ENCODE measurements around the gene SAFB. TPM values are rescaled to one million over a fixed set of nuclear protein-coding genes. Genes with fewer than 3 reads are reported as not detected.
"Not testable (repeated sequence)": the region's sequence is repeated elsewhere in the genome, so short reads cannot be mapped to it uniquely, and the experiment has no call there.

The SAFB gene
- polyA plus RNA-seq, 2 of the 4 experiments (the other 2 are of a cell fraction) = 55.0 to 74.0 TPM

DNA sequence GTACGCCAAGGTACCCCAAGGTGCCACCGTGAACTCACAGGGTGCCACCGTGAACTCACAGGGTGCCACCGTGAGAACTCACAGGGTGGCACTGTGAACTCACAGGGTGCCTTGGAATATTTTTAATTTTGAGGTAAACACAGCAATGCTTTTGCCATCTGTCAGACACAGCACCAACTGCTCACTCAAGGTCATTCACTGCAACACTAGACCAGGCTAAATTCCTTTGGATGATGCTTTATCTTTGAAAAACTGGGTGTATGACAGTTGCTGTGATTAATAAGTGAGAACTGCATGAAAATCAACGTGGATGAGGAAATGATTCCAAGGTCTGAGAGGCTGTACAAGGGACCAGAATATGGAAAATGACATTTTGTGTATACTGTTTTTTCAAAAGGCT, 19.3 kb upstream of the SAFB start:
- no peak for ATAC-seq
- Histone ChIP-seq H3K4me1 (no peaks in the 10 kb centered on the region), H3K4me3 (no peak overlapping the region), H3K4me2 (no peak overlapping the region), H3K27ac (no peak overlapping the region), H3K9me3 (no peaks in the 10 kb centered on the region)
- WGBS (ENCODE audit: missing lambda C conversion rate) = 75% methylated on average over 5 of the region's 5 CpGs
- CTCF ChIA-PET = interaction anchor here (1.7 kb wide), 1 partner anchor 20 kb away, joined by 7 read pairs; no protein-coding TSS in a partner anchor
- no peak for DNase-seq (ENCODE audit: low read depth in 1 of 2, low spot score in 1 of 2)
- no peak for FAIRE-seq
- POLR2A ChIA-PET = no interaction called here
- TF ChIP-seq TP53 (CRISPR knock-in tag; IDR thresholded peaks at IDR 0.05) (no peak), JUN (IDR thresholded peaks at IDR 0.05) (no peak), MAZ (IDR thresholded peaks at IDR 0.05; ENCODE audit: borderline replicate concordance, low read depth, low read length) (no peak), RCOR1 (IDR thresholded peaks at IDR 0.05; ENCODE audit: low read depth, low read length) (no peak), BHLHE40 (IDR thresholded peaks at IDR 0.05; ENCODE audit: low read depth, low read length) (no peak), SMC3 (IDR thresholded peaks at IDR 0.05) (no peak)

DNA sequence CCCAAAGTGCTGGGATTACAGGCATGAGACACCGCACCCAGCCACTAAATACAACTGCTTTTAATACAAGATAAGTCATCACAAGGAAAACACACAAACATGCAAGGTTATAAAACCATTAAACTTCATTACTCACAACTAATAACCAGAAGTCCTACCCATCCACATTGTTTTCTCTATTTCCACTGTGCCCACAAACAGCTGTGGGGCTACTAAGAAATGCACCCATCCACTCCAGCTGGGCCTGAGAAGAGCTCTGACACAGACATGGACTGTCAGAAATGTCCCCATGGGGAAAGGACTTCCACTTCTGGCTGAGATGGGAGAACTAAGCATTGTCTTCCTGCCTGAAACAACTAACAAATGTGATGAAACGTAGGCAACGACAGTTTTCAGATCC, 17.5 kb upstream of the SAFB start:
- POLR2A ChIA-PET = no interaction called here
- CTCF ChIA-PET = interaction anchor here (1.7 kb wide), 1 partner anchor 18 kb away, joined by 7 read pairs; no protein-coding TSS in a partner anchor
- WGBS (ENCODE audit: missing lambda C conversion rate) = 86% methylated on average over 3 of the region's 3 CpGs

DNA sequence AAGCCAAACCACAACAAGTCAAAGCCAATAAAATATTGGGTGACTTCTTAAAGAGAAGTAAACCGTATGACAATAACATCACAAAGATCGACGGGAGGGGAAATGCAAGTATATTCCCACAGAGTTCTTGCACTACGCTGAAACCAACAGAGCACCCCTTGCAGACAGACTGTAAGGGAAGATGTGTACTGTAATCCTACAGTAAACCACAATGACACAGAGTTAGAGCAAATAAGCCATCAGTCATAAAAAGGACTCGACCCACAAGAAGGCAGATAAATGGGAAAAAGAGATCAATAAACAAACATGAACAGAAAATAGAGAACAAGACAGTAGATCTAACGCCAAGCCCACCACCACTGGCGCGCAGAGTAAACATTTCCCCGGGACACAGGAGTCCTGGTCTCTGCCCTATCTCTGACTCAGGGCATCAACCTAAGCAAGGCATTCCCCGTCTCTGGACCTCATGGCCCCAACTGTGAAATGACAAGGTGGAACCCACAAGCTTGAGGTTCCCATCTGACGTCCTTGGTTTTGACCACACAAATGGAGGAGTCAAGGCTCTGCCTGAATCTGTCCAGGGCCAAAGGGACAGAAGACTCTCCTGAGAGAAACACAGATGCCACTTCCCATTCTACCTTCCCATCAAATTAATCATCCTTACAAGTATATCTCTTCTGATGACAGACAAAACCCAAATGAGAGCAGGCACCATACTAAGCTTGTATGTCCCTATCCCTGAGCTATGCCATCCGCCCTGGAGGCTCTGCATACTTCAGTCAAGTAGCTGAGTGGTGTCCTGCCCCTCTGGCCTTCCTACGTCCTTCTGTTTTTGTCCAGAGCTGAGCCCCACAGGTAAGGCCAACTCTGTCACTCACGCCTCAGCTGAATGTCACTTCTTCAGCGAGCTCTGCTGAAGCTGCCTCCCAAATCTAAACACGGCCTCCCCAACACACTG, 15.3 kb upstream of the SAFB start:
- Histone ChIP-seq H3K4me1 (no peaks in the 10 kb centered on the region), H3K4me2 (no peak overlapping the region), H3K9me3 (no peaks in the 10 kb centered on the region), H3K4me3 (no peak overlapping the region), H3K27ac (no peak overlapping the region)
- ATAC-seq = no peak
- 93% methylated on average over 15 of the region's 16 CpGs for WGBS (ENCODE audit: missing lambda C conversion rate)
- ChIA-PET CTCF (interaction anchor here (0.8 to 1.5 kb wide), 2 partner anchors 12 to 559 kb away, joined by 3 read pairs; no protein-coding TSS in a partner anchor), POLR2A (no interaction called here)
- no peak for DNase-seq (ENCODE audit: low read depth in 1 of 2, low spot score in 1 of 2)
- FAIRE-seq = no peak
- TF ChIP-seq HOXB13 (CRISPR knock-in tag; IDR thresholded peaks at IDR 0.05; ENCODE audit: low read depth) = no peak
- no peak for TF ChIP-seq ZC3H11A (IDR thresholded peaks at IDR 0.05)

More for the DNA sequence above, 17.5 kb upstream of the SAFB start:
- FAIRE-seq (no peak), ATAC-seq (no peak), DNase-seq (ENCODE audit: low read depth in 1 of 2, low spot score in 1 of 2) (no peak)
- Histone ChIP-seq H3K9me3 (no peaks in the 10 kb centered on the region), H3K4me2 (no peak overlapping the region), H3K4me3 (no peak overlapping the region), H3K4me1 (no peaks in the 10 kb centered on the region), H3K27ac (no peak overlapping the region)
- no peak for TF ChIP-seq CBX2 (IDR thresholded peaks at IDR 0.05; ENCODE audit: borderline replicate concordance, low read depth)

DNA sequence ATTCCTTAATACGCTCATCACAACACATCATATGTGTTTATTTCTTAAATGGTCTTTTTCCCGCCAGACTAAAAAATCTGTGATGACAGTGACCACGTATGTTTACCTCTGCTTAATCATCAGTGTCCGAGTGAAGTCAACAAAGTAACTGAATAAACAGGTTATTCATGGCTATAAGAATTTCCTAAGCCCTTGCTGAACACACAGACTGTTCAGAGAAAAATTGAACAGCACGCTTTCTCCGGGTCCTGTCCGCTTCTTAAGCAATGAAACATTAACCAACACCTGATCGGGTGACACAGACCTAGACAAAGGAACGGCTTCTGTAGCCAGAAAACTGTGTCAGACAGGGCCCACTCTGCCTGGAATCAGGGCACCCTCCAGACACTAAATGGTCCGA, 14.6 kb upstream of the SAFB start:
- Histone ChIP-seq H3K4me1 (no peaks in the 10 kb centered on the region), H3K9me3 (no peaks in the 10 kb centered on the region), H3K4me3 (no peak overlapping the region), H3K4me2 (no peak overlapping the region), H3K27ac (no peak overlapping the region)
- WGBS (ENCODE audit: missing lambda C conversion rate) = 76% methylated on average over 10 of the region's 10 CpGs
- TF ChIP-seq BHLHE40 (IDR thresholded peaks at IDR 0.05; ENCODE audit: low read depth, low read length) (no peak), TP53 (CRISPR knock-in tag; IDR thresholded peaks at IDR 0.05) (no peak), EHF (CRISPR knock-in tag; IDR thresholded peaks at IDR 0.05) (no peak), GATA3 (IDR thresholded peaks at IDR 0.05; ENCODE audit: borderline replicate concordance) (no peak), SMC3 (IDR thresholded peaks at IDR 0.05) (no peak), JUNB (IDR thresholded peaks at IDR 0.05) (no peak), FOXS1 (CRISPR knock-in tag; IDR thresholded peaks at IDR 0.05) (no peak), CHD4 (IDR thresholded peaks at IDR 0.05; ENCODE audit: borderline replicate concordance) (no peak), POLR2AphosphoS2 (conservative IDR thresholded peaks at IDR 0.05; ENCODE audit: low read length) (no peak), PHF8 (IDR thresholded peaks at IDR 0.05; ENCODE audit: borderline replicate concordance, low read depth) (no peak), EHMT2 (IDR thresholded peaks at IDR 0.05; ENCODE audit: low read depth) (no peak), HOXB13 (CRISPR knock-in tag; IDR thresholded peaks at IDR 0.05; ENCODE audit: low read depth) (no peak), HOXB5 (CRISPR knock-in tag; IDR thresholded peaks at IDR 0.05) (no peak), RCOR1 (IDR thresholded peaks at IDR 0.05; ENCODE audit: low read depth, low read length) (no peak), MAZ (IDR thresholded peaks at IDR 0.05; ENCODE audit: borderline replicate concordance, low read depth, low read length) (no peak), NFE2L2 (conservative IDR thresholded peaks at IDR 0.05; ENCODE audit: low read length) (no peak)
- TF ChIP-seq, protein P1, sequence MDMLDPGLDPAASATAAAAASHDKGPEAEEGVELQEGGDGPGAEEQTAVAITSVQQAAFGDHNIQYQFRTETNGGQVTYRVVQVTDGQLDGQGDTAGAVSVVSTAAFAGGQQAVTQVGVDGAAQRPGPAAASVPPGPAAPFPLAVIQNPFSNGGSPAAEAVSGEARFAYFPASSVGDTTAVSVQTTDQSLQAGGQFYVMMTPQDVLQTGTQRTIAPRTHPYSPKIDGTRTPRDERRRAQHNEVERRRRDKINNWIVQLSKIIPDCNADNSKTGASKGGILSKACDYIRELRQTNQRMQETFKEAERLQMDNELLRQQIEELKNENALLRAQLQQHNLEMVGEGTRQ (IDR thresholded peaks at IDR 0.05) = no peak
- TF ChIP-seq, protein P2, sequence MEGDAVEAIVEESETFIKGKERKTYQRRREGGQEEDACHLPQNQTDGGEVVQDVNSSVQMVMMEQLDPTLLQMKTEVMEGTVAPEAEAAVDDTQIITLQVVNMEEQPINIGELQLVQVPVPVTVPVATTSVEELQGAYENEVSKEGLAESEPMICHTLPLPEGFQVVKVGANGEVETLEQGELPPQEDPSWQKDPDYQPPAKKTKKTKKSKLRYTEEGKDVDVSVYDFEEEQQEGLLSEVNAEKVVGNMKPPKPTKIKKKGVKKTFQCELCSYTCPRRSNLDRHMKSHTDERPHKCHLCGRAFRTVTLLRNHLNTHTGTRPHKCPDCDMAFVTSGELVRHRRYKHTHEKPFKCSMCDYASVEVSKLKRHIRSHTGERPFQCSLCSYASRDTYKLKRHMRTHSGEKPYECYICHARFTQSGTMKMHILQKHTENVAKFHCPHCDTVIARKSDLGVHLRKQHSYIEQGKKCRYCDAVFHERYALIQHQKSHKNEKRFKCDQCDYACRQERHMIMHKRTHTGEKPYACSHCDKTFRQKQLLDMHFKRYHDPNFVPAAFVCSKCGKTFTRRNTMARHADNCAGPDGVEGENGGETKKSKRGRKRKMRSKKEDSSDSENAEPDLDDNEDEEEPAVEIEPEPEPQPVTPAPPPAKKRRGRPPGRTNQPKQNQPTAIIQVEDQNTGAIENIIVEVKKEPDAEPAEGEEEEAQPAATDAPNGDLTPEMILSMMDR (IDR thresholded peaks at IDR 0.05) = no peak
- TF ChIP-seq, protein P3, sequence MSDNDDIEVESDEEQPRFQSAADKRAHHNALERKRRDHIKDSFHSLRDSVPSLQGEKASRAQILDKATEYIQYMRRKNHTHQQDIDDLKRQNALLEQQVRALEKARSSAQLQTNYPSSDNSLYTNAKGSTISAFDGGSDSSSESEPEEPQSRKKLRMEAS (IDR thresholded peaks at IDR 0.05) = no peak
- ChIA-PET POLR2A (no interaction called here), CTCF (interaction anchor here (0.8 to 1.5 kb wide), 2 partner anchors 12 to 560 kb away, joined by 3 read pairs; no protein-coding TSS in a partner anchor)
- FAIRE-seq (no peak), ATAC-seq (no peak), DNase-seq (ENCODE audit: low read depth in 1 of 2, low spot score in 1 of 2) (no peak)

DNA sequence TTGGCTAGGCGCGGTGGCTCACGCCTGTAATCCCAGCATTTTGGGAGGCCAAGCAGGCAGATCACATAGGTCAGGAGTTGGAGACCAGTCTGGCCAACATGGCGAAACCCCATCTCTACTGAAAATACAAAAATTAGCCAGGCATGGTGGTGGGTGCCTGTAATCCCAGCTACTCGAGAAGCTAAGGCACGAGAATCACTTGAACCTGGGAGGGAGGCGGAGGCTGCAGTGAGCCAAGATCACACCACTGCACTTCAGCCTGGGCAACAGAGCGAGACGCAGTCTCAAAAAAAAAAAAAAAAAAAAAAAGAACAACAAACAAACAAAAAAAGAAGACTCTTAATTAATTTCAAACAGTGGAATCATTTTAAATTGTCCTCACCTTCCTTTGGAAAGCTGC, 14.1 kb upstream of the SAFB start:
- H3K4me2 ChIP-seq; H3K27ac ChIP-seq; FAIRE-seq; POLR2A ChIA-PET; DNase-seq (ENCODE audit: low read depth in 1 of 2, low spot score in 1 of 2); H3K9me3 ChIP-seq; H3K4me3 ChIP-seq; H3K4me1 ChIP-seq; ATAC-seq: not testable (repeated sequence)
- WGBS (ENCODE audit: missing lambda C conversion rate) = 99% methylated on average over 7 of the region's 9 CpGs
- CTCF ChIA-PET = interaction anchor here (1.0 to 1.1 kb wide), 2 partner anchors 9 to 475 kb away, joined by 3 to 5 read pairs; no protein-coding TSS in a partner anchor
